SHP77 treated with DMSO at 0.1 percent for 48 hours (cell line): ENCODE measurements around the gene PLA2G2E.
"Not testable (repeated sequence)": the region's sequence is repeated elsewhere in the genome, so short reads cannot be mapped to it uniquely, and the experiment has no call there.

Experiments
- DNase-seq: peaks from one replicate; lab custom pipeline; 2025; lab: John Stamatoyannopoulos, UW

The PLA2G2E gene

DNA sequence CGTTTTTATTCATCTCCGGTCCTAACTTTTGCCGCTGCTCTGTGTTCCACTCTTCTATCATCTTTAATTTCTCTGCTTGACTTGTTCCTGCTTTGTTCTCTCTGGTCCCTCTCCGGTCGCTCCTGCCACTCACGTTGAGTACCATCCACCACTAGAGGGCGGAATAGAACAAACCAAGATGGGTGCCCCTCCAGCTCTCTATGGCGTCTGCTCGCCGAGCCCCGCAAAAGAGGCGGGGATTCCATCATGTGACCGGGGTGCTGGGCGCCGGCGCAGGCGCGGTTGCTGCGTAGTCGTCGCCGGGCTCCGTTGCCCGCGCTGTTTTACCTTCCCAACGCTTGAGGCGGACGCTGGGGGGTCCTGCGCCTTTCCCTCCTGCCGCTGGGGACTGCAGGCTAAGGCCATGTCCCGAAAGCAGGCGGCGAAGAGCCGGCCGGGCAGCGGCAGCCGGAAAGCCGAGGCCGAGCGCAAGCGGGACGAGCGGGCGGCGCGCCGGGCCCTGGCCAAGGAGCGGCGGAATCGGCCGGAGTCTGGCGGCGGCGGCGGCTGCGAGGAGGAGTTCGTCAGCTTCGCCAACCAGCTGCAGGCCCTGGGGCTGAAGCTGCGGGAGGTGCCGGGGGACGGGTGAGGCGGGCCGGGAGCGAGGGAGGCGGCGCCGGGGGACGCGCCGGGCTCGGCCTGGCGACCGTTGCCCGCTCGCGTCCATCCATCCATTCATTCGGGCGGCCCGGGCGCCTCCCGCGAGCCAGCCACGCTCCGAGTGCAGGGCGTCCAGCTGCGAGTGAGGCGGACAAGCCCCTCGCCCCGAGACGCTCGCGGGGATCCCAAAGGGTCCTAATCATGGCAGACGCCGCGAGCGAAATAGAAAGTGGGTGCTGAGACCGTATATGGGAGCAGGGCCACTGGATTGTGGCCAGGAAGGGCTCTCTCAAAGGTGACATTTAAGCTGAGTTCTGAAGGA is 41.0 kb downstream of the PLA2G2E start, which contains the start of gene OTUD3:
OTUD3 (plus strand) TSS at position 285 of the 961 bp plus-strand sequence; CDS start at position 404, 119 bp downstream.
- peak; percentile 95 for DNase-seq

- DNase-seq, result not testable (repeated sequence)
Observed at GRCh38 chr1:19880841-19881240, 42.6 kb downstream of the PLA2G2E start.

GRCh38 chr1:19879661-19880060 is 43.8 kb downstream of the PLA2G2E start:
- DNase-seq, result no peak

DNA sequence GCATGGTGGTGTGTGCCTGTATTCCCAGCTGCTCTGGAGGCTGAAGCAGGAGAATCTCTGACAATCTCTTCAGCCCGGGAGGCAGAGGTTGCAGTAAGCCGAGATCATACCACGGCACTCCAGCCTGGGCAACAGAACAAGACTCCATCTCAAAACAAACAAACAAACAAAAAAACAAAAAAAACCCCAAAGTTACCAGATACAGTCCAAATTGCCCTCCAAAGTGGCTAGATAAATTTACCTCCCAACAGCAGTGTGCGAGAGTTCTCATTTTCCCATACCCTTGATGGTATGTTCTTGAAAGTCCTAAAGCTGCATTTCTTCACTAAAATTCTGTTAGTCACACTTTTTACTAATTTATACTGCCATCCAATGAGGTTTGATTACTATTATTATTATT is 44.2 kb downstream of the PLA2G2E start:
- DNase-seq, result no peak

- no peak for DNase-seq
Observed at GRCh38 chr1:19878637-19878985, 44.8 kb downstream of the PLA2G2E start.

- DNase-seq, result no peak
Observed at GRCh38 chr1:19877821-19878636, 45.4 kb downstream of the PLA2G2E start.

DNA sequence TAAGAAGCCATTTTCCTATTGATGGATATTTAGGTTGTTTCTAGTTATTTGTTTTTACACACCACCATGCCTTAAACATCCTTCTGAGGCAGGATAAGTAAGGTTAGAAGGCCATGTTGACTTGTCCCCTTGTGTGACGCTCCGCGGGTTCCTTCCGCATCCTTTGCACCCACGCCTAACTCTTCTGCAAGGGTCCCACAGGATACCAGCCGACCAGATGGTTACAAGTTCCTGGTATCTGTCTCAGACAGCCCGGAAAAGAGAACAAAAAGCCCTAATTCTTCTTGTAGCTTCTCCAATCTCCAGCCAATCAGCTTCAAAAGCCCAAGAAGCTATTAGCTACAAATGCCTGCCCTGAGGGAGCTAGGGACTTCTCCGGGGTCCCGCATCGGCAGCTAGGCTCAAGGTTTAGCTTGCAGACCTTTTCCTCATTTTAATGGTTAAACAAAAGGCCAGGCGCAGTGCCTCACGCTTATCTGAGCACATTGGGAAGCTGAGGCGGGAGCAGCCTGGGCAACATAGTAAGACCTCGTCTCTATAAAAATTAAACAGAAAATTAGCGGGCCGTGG is 46.2 kb downstream of the PLA2G2E start:
- no peak for DNase-seq

DNA sequence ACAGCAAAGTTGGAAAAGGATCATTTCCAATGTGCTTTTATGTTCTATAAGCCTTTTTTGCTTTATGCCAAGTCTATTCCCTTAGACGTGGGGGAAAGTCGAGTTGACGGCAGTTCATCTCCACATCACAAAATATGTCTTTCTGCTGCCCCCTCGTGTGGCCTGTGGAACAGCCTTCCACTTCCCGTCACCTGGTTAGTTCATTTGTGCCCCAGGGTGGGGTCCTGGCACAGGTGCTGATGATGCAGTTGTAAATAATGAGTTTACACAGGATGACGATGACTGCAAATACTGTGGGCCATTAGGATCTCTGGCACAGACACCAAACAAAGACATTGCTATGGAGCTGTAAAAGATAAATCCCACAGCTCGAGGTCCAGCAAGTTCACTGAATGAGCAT is 51.2 kb downstream of the PLA2G2E start:
- DNase-seq, result no peak
